Activated naive CD8-positive, alpha-beta T cell (primary cell): ENCODE results near the gene THRSP.
A peak's percentile ranks its signal among the peaks of the same experiment; 100 is the strongest.
"Not testable (repeated sequence)": the region's sequence is repeated elsewhere in the genome, so short reads cannot be mapped to it uniquely, and the experiment has no call there.

Experiments
- H3K27ac Mint-ChIP-seq: one replicate; pipeline ENCODE4 v1.8.0; 2021; ENCODE audit warnings: mixed read lengths
- H3K27me3 Mint-ChIP-seq: one replicate; pipeline ENCODE4 v1.8.0; 2021; ENCODE audit warnings: mixed read lengths
- H3K36me3 Mint-ChIP-seq: one replicate; pipeline ENCODE4 v1.8.0; 2021; ENCODE audit warnings: mixed read lengths
- H3K4me1 Mint-ChIP-seq: one replicate; pipeline ENCODE4 v1.8.0; 2021; ENCODE audit warnings: low read depth, mixed read lengths
- H3K4me3 Mint-ChIP-seq: one replicate; pipeline ENCODE4 v1.8.0; 2021; ENCODE audit warnings: mild to moderate bottlenecking, mixed read lengths
- H3K9me3 Mint-ChIP-seq: one replicate; pipeline ENCODE4 v1.8.0; 2021; ENCODE audit warnings: low read depth, mixed read lengths

The THRSP gene

GRCh38 chr11:78033040-78033439 is 30.6 kb upstream of the THRSP start:
- H3K27ac Mint-ChIP-seq = no peak overlapping the region
- H3K4me3 Mint-ChIP-seq = no peak overlapping the region
- H3K4me1 Mint-ChIP-seq = no peaks in the 10 kb centered on the region
- no peaks in the 10 kb centered on the region for H3K27me3 Mint-ChIP-seq
- no peaks in the 10 kb centered on the region for H3K9me3 Mint-ChIP-seq
- H3K36me3 Mint-ChIP-seq = no peaks in the 10 kb centered on the region

- Mint-ChIP-seq H3K4me3 (no peak overlapping the region), H3K9me3 (no peaks in the 10 kb centered on the region), H3K27ac (no peak overlapping the region)
Observed at GRCh38 chr11:78034623-78035022, 29.0 kb upstream of the THRSP start.

GRCh38 chr11:78036313-78036712 is 27.3 kb upstream of the THRSP start:
- no peak overlapping the region for H3K4me3 Mint-ChIP-seq
- no peaks in the 10 kb centered on the region for H3K27me3 Mint-ChIP-seq
- H3K27ac Mint-ChIP-seq = no peak overlapping the region
- no peaks in the 10 kb centered on the region for H3K9me3 Mint-ChIP-seq
- H3K4me1 Mint-ChIP-seq = peaks cover 10% of the 10 kb centered on the region
- H3K36me3 Mint-ChIP-seq = no peaks in the 10 kb centered on the region

More at GRCh38 chr11:78034623-78035022, 29.0 kb upstream of the THRSP start:
- Mint-ChIP-seq H3K36me3 (no peaks in the 10 kb centered on the region), H3K4me1 (peaks cover 2% of the 10 kb centered on the region), H3K27me3 (no peaks in the 10 kb centered on the region)

DNA sequence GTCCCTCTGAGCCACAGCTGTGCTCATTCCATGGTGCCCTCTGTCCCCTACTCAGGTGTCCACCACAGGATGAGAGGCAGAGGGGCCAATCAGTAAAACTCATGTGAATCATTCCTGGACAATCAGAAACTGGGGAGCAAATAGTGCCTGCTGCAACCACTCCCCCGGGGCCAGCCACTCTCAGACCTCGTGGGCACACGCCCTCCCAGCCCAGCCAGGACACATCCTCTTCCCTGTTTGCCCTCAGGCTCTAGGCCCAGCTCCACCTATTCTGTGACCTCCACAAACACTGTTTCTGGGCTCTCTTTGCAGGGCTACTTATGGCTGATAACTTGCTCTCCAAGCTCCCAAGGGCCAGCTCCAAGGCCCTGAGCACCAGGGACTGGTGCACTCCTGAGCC is 26.6 kb upstream of the THRSP start:
- Mint-ChIP-seq H3K27ac (no peak overlapping the region), H3K36me3 (no peaks in the 10 kb centered on the region)

GRCh38 chr11:78037825-78038620 is 25.6 kb upstream of the THRSP start:
- Mint-ChIP-seq H3K27me3 (no peaks in the 10 kb centered on the region), H3K9me3 (no peaks in the 10 kb centered on the region), H3K4me1 (peaks cover 10% of the 10 kb centered on the region), H3K4me3 (no peak overlapping the region), H3K36me3 (no peaks in the 10 kb centered on the region), H3K27ac (no peak overlapping the region)

More for the DNA sequence above, 26.6 kb upstream of the THRSP start:
- Mint-ChIP-seq H3K27me3 (no peaks in the 10 kb centered on the region), H3K9me3 (no peaks in the 10 kb centered on the region), H3K4me1 (peaks cover 10% of the 10 kb centered on the region), H3K4me3 (no peak overlapping the region)

DNA sequence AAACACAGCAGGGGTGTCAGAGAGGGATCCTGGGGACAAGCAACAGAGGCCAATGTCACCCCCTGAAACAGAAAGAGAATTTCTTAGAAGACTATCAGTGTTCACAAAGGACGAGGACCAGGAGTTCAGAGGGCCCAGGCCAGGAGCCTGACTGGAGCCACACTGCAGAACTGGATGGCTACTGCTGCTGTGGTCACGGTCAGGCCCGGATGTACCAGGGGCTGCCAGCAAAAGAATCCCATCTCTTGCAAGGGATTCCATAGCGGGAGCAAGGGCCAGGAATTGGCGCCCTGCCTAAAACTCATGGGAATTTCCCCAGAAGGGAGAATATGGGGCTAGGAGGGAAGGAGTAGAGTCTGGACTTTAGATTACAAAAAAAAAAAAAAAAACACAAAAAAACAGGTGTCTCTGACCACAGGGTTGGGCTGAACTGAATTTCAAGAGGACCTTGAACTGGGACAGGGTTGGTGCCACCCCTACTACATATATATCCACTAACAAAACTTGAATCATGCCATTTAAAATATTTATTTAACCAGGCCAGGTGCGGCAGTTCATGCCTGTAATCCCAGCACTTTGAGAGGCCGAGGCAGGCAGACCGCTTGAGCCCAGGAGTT is 24.9 kb upstream of the THRSP start:
- Mint-ChIP-seq H3K36me3 (no peaks in the 10 kb centered on the region), H3K4me1 (peaks cover 10% of the 10 kb centered on the region), H3K9me3 (no peaks in the 10 kb centered on the region), H3K4me3 (no peak overlapping the region), H3K27ac (no peak overlapping the region), H3K27me3 (no peaks in the 10 kb centered on the region)

DNA sequence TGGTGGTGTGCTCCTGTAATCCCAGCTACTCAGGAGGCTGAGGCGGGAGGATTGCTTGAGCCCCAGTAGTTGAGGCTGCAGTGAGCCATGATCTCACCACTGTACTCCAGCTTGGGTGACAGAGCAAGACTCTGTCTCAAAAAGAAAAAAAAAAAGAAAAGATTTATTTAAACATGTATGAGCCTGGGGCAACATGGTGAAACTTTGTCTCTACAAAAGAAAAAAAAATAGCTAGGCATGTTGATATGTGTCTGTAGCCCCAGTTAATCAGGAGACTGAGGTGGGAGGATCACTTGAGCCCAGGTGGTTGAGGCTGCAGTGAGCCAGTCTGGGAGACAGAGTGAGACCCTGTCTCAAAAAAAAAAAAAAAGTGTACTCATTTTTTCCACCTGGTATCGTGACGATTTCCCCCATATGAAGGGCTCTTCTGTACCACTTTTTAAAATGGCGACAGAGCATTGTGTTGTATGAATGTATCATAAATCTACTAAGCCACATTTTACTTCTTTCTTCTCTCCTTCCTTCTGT is 24.2 kb upstream of the THRSP start:
- peak overlapping the region; percentile 15 for H3K4me3 Mint-ChIP-seq
- no peaks in the 10 kb centered on the region for H3K9me3 Mint-ChIP-seq
- H3K4me1 Mint-ChIP-seq = peaks cover 10% of the 10 kb centered on the region
- H3K27ac Mint-ChIP-seq = peak overlapping the region; percentile 90
- no peaks in the 10 kb centered on the region for H3K36me3 Mint-ChIP-seq
- no peaks in the 10 kb centered on the region for H3K27me3 Mint-ChIP-seq

GRCh38 chr11:78039919-78040671 is 23.6 kb upstream of the THRSP start:
- Mint-ChIP-seq H3K27me3 (no peaks in the 10 kb centered on the region), H3K9me3 (no peaks in the 10 kb centered on the region), H3K27ac (peak overlapping the region; percentile 90), H3K4me1 (peaks cover 10% of the 10 kb centered on the region), H3K36me3 (no peaks in the 10 kb centered on the region), H3K4me3 (peak overlapping the region; percentile 40)

DNA sequence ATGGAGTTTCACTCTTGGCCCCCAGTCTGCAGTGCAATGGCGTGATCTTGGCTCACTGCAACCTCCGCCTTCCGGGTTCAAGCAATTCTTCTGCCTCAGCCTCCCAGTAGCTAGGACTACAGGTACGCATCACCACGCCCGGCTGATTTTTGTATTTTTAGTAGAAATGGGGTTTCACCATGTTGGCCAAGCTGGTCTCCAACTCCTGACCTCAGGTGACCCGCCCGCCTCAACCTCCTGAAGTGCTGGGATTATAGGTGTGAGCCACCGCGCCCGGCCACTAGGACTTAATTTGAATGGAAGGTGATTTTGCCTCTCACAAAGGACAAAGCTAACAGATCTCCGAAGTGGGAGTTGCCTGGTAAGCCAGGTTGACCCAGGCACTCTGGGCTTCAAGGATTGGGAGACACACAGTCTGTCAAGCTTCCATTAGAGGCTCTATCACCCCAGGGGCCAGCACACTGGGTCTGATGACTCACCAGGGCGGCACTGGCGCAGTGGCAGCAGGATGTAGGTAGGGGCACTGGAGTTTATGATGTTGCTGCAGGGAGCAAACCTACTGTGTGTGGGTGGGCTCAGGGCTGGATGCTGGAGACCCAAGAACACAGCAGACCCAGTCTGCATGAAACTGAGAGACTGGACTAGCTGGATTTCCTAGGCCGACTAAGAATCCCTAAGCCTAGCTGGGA is 22.8 kb upstream of the THRSP start:
- no peaks in the 10 kb centered on the region for H3K27me3 Mint-ChIP-seq
- no peaks in the 10 kb centered on the region for H3K9me3 Mint-ChIP-seq
- H3K4me1 Mint-ChIP-seq = peaks cover 13% of the 10 kb centered on the region
- H3K27ac Mint-ChIP-seq = no peak overlapping the region
- no peaks in the 10 kb centered on the region for H3K36me3 Mint-ChIP-seq
- H3K4me3 Mint-ChIP-seq = no peak overlapping the region

GRCh38 chr11:78041380-78041719 is 22.3 kb upstream of the THRSP start:
- H3K4me1 Mint-ChIP-seq = peaks cover 16% of the 10 kb centered on the region
- not testable (repeated sequence) for H3K36me3 Mint-ChIP-seq, H3K4me3 Mint-ChIP-seq, H3K27me3 Mint-ChIP-seq, H3K9me3 Mint-ChIP-seq, H3K27ac Mint-ChIP-seq

GRCh38 chr11:78041843-78042440 is 21.7 kb upstream of the THRSP start:
- H3K9me3 Mint-ChIP-seq = no peaks in the 10 kb centered on the region
- H3K27me3 Mint-ChIP-seq = no peaks in the 10 kb centered on the region

GRCh38 chr11:78044706-78045105 is 19.0 kb upstream of the THRSP start:
- Mint-ChIP-seq H3K36me3 (no peaks in the 10 kb centered on the region), H3K27me3 (no peaks in the 10 kb centered on the region), H3K9me3 (no peaks in the 10 kb centered on the region), H3K4me1 (peaks cover 13% of the 10 kb centered on the region), H3K27ac (no peak overlapping the region), H3K4me3 (no peak overlapping the region)

More at GRCh38 chr11:78041843-78042440, 21.7 kb upstream of the THRSP start:
- H3K27ac Mint-ChIP-seq = no peak overlapping the region
- no peaks in the 10 kb centered on the region for H3K36me3 Mint-ChIP-seq
- H3K4me1 Mint-ChIP-seq = peaks cover 16% of the 10 kb centered on the region
- no peak overlapping the region for H3K4me3 Mint-ChIP-seq

DNA sequence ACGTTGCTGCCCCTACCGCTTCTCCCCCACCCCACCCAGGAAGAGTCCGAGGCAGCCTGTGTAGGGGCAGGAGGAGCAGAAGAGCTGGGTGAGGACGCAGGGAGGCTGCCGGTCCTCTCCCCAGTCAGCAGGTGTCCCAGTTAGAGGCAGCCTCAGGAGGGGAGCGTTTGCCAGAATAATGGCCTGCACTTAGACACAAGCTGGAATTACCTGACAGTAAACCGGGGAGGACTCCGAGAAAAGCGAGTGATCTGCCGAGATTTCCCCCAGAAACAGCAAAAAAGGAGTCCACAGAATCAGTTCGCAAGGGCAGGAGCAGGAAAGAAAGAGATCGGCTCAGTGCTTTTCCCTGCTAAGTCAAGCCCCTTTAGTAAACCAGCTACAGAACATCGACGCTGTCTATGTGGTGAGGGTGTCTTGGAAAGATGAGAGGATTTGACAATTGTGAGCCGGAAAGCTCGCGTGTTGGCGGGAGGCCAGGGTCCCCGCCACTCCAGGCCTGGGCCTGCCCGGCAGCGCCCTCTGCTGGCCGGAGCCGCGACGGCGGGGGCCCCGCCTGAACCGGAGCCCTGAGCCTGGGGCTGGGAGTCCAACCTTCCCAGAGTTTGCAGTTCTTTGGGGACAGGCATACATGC is 17.7 kb upstream of the THRSP start:
- H3K9me3 Mint-ChIP-seq = no peaks in the 10 kb centered on the region
- H3K36me3 Mint-ChIP-seq = no peaks in the 10 kb centered on the region
- H3K27ac Mint-ChIP-seq = no peak overlapping the region
- H3K4me3 Mint-ChIP-seq = peak overlapping the region; percentile 75
- H3K27me3 Mint-ChIP-seq = no peaks in the 10 kb centered on the region
- peaks cover 6% of the 10 kb centered on the region for H3K4me1 Mint-ChIP-seq

GRCh38 chr11:78046486-78046854 is 17.2 kb upstream of the THRSP start:
- Mint-ChIP-seq H3K27me3 (no peaks in the 10 kb centered on the region), H3K4me1 (peaks cover 6% of the 10 kb centered on the region), H3K36me3 (no peaks in the 10 kb centered on the region), H3K4me3 (no peak overlapping the region), H3K9me3 (no peaks in the 10 kb centered on the region), H3K27ac (no peak overlapping the region)
